ENCODE data around the gene FCAMR. TPM values are rescaled to one million over a fixed set of nuclear protein-coding genes. Genes with fewer than 3 reads are reported as not detected.

The FCAMR gene
- total and polyA plus RNA-seq, 2 experiments from 2014 or later = not detected

DNA sequence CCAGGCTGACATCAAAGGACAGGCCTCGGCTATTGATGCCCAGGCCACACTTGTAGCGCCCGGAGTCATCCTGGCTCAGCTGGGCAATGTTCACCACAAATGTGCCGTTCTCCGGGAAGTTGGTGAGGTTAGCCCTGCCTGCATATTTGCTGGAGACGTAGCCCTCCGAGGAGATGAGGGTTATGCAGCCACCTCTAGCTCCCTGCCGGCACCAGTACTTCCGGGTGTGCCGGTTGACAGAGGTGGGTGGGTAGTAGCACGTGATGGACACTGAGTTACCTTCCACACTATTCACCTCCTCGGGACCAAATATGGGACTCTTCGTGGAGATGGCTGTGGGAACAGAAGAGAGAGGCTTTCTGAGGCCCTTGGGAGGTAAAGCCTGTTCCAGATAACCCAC lies 31.1 kb downstream of the FCAMR start:
- Histone ChIP-seq H3K4me1 (ENCODE audit: insufficient read depth) (no peaks in the 10 kb centered on the region), H3F3A (replicated peaks; ENCODE audit: low read depth) (no peaks in the 10 kb centered on the region), H2AFZ (no peak overlapping the region), H3K4me2 (no peak overlapping the region), H3K27ac (ENCODE audit: low read depth) (no peak overlapping the region), H3K9me2 (ENCODE audit: insufficient read depth) (peaks cover 5% of the 10 kb centered on the region; the same call in 1 of the 2 replicates), H3K79me2 (replicated peaks; ENCODE audit: insufficient read depth) (no peaks in the 10 kb centered on the region), H3K36me3 (ENCODE audit: insufficient read depth) (no peaks in the 10 kb centered on the region), H3K4me3 (no peak overlapping the region), H4K20me1 (replicated peaks; ENCODE audit: insufficient read depth) (no peaks in the 10 kb centered on the region), H3K27me3 (ENCODE audit: insufficient read depth) (no peaks in the 10 kb centered on the region)
- no peak for DNase-seq (ENCODE audit: low spot score)
- Mint-ChIP-seq H3K27me3 (ENCODE audit: insufficient read depth, low read depth, poor library complexity) (peaks cover 1% of the 10 kb centered on the region), H3K4me1 (no peaks in the 10 kb centered on the region), H3K36me3 (ENCODE audit: low read depth) (no peaks in the 10 kb centered on the region), H3K27ac (no peak overlapping the region), H3K4me3 (no peak overlapping the region), H3K9me3 (no peaks in the 10 kb centered on the region)
- no peak for ATAC-seq
- no peak for TF ChIP-seq EZH2 (IDR thresholded peaks at IDR 0.05; ENCODE audit: low read depth, unreplicated experiment)
- TF ChIP-seq, protein P1, sequence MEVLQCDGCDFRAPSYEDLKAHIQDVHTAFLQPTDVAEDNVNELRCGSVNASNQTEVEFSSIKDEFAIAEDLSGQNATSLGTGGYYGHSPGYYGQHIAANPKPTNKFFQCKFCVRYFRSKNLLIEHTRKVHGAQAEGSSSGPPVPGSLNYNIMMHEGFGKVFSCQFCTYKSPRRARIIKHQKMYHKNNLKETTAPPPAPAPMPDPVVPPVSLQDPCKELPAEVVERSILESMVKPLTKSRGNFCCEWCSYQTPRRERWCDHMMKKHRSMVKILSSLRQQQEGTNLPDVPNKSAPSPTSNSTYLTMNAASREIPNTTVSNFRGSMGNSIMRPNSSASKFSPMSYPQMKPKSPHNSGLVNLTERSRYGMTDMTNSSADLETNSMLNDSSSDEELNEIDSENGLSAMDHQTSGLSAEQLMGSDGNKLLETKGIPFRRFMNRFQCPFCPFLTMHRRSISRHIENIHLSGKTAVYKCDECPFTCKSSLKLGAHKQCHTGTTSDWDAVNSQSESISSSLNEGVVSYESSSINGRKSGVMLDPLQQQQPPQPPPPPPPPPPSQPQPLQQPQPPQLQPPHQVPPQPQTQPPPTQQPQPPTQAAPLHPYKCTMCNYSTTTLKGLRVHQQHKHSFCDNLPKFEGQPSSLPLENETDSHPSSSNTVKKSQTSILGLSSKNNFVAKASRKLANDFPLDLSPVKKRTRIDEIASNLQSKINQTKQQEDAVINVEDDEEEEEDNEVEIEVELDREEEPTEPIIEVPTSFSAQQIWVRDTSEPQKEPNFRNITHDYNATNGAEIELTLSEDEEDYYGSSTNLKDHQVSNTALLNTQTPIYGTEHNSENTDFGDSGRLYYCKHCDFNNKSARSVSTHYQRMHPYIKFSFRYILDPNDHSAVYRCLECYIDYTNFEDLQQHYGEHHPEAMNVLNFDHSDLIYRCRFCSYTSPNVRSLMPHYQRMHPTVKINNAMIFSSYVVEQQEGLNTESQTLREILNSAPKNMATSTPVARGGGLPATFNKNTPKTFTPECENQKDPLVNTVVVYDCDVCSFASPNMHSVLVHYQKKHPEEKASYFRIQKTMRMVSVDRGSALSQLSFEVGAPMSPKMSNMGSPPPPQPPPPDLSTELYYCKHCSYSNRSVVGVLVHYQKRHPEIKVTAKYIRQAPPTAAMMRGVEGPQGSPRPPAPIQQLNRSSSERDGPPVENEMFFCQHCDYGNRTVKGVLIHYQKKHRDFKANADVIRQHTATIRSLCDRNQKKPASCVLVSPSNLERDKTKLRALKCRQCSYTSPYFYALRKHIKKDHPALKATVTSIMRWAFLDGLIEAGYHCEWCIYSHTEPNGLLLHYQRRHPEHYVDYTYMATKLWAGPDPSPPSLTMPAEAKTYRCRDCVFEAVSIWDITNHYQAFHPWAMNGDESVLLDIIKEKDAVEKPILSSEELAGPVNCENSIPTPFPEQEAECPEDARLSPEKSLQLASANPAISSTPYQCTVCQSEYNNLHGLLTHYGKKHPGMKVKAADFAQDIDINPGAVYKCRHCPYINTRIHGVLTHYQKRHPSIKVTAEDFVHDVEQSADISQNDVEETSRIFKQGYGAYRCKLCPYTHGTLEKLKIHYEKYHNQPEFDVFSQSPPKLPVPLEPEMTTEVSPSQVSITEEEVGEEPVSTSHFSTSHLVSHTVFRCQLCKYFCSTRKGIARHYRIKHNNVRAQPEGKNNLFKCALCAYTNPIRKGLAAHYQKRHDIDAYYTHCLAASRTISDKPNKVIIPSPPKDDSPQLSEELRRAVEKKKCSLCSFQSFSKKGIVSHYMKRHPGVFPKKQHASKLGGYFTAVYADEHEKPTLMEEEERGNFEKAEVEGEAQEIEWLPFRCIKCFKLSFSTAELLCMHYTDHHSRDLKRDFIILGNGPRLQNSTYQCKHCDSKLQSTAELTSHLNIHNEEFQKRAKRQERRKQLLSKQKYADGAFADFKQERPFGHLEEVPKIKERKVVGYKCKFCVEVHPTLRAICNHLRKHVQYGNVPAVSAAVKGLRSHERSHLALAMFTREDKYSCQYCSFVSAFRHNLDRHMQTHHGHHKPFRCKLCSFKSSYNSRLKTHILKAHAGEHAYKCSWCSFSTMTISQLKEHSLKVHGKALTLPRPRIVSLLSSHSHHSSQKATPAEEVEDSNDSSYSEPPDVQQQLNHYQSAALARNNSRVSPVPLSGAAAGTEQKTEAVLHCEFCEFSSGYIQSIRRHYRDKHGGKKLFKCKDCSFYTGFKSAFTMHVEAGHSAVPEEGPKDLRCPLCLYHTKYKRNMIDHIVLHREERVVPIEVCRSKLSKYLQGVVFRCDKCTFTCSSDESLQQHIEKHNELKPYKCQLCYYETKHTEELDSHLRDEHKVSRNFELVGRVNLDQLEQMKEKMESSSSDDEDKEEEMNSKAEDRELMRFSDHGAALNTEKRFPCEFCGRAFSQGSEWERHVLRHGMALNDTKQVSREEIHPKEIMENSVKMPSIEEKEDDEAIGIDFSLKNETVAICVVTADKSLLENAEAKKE (CRISPR knock-in tag; IDR thresholded peaks at IDR 0.05) = no peak

DNA sequence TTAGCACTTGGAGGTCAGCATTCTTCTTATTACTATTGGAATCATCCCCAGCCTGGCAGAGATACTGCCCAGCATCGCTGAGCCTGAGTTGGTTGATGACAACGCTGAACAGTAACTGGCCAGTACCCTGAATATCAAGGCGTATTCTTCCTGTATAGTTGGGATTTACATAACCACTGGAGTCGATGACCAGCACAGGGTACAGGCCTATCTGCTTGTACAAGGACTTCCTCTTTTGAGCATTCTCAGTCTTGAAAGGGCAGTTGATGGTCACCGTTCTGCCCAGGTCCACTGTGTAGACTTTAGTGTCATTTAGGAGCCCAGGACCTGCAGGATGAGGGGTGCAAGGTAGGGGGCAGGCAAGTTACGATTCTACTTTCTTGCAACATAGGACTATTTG lies 32.8 kb downstream of the FCAMR start:
- H3K36me3 Mint-ChIP-seq (ENCODE audit: low read depth) = no peaks in the 10 kb centered on the region
- H3K27me3 Mint-ChIP-seq (ENCODE audit: insufficient read depth, low read depth, poor library complexity) = peaks cover 1% of the 10 kb centered on the region
- H3K4me1 Mint-ChIP-seq = no peaks in the 10 kb centered on the region
- TF ChIP-seq JUNB (IDR thresholded peaks at IDR 0.05; ENCODE audit: unreplicated experiment) = no peak
- no peak for TF ChIP-seq CREB1 (CRISPR knock-in tag; IDR thresholded peaks at IDR 0.05; ENCODE audit: low read depth)
- no peak for TF ChIP-seq POLR2AphosphoS5 (IDR thresholded peaks at IDR 0.05; ENCODE audit: low read depth)
- TF ChIP-seq, protein P2, sequence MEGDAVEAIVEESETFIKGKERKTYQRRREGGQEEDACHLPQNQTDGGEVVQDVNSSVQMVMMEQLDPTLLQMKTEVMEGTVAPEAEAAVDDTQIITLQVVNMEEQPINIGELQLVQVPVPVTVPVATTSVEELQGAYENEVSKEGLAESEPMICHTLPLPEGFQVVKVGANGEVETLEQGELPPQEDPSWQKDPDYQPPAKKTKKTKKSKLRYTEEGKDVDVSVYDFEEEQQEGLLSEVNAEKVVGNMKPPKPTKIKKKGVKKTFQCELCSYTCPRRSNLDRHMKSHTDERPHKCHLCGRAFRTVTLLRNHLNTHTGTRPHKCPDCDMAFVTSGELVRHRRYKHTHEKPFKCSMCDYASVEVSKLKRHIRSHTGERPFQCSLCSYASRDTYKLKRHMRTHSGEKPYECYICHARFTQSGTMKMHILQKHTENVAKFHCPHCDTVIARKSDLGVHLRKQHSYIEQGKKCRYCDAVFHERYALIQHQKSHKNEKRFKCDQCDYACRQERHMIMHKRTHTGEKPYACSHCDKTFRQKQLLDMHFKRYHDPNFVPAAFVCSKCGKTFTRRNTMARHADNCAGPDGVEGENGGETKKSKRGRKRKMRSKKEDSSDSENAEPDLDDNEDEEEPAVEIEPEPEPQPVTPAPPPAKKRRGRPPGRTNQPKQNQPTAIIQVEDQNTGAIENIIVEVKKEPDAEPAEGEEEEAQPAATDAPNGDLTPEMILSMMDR (conservative IDR thresholded peaks at IDR 0.05; ENCODE audit: low read depth in 2 of 2) = no peak

More for the DNA sequence above, 32.8 kb downstream of the FCAMR start:
- no peak overlapping the region for H3K27ac ChIP-seq (ENCODE audit: low read depth)
- ATAC-seq = no peak
- no peaks in the 10 kb centered on the region for H3K4me1 ChIP-seq (ENCODE audit: insufficient read depth)
- H3K4me3 ChIP-seq = no peak overlapping the region
- no peak for DNase-seq (ENCODE audit: low spot score)
- H2AFZ ChIP-seq = no peak overlapping the region
- no peaks in the 10 kb centered on the region for H3K9me3 Mint-ChIP-seq
- no peak overlapping the region for H3K4me2 ChIP-seq
- H3K79me2 ChIP-seq (replicated peaks; ENCODE audit: insufficient read depth) = no peaks in the 10 kb centered on the region
- H3K36me3 ChIP-seq (ENCODE audit: insufficient read depth) = no peaks in the 10 kb centered on the region
- no peaks in the 10 kb centered on the region for H3F3A ChIP-seq (replicated peaks; ENCODE audit: low read depth)
- H4K20me1 ChIP-seq (replicated peaks; ENCODE audit: insufficient read depth) = no peaks in the 10 kb centered on the region
- no peaks in the 10 kb centered on the region for H3K27me3 ChIP-seq (ENCODE audit: insufficient read depth)
- no peak overlapping the region for H3K4me3 Mint-ChIP-seq
- no peaks in the 10 kb centered on the region for H3K9me2 ChIP-seq (ENCODE audit: insufficient read depth)
- H3K27ac Mint-ChIP-seq = no peak overlapping the region

All from GM23338 (cell line).